ENCODE results near the gene BARHL1. TPM values are rescaled to one million over a fixed set of nuclear protein-coding genes. Genes with fewer than 3 reads are reported as not detected.

BARHL1 gene
- total and polyA plus RNA-seq, 2 donors (not counting 1 experiment from before 2014, with no cell fraction given), result not detected

- Histone ChIP-seq H3K79me2 (ENCODE audit: control insufficient read depth, insufficient read depth, low read length) (no peaks in the 10 kb centered on the region), H3K27ac (ENCODE audit: insufficient read depth, low read length) (no peak overlapping the region), H2AFZ (ENCODE audit: low read length) (no peak overlapping the region), H3K4me3 (replicated peaks in 1 of 4; ENCODE audit: control extremely low read depth in 1 of 4, insufficient read depth in 1 of 4, low read depth in 3 of 4, low read length in 4 of 4) (no peak overlapping the region), H3K9me3 (ENCODE audit: control insufficient read depth, insufficient read depth, low read depth, low read length) (no peaks in the 10 kb centered on the region), H4K20me1 (ENCODE audit: control insufficient read depth, extremely low read depth, insufficient read depth, low read length) (no peaks in the 10 kb centered on the region), H3K9ac (ENCODE audit: insufficient read depth, low read length) (no peak overlapping the region), H3K4me2 (ENCODE audit: extremely low read depth, insufficient read depth, low read length) (no peak overlapping the region), H3K27me3 (ENCODE audit: control insufficient read depth, insufficient read depth, low read length) (peaks cover 36% of the 10 kb centered on the region), H3K4me1 (ENCODE audit: control insufficient read depth, extremely low read depth, insufficient read depth, low read length) (no peaks in the 10 kb centered on the region), H3K36me3 (ENCODE audit: control insufficient read depth, insufficient read depth, low read length) (peaks cover 2% of the 10 kb centered on the region)
- TF ChIP-seq CTCF (conservative IDR thresholded peaks at IDR 0.05 in 1 of 2, IDR thresholded peaks at IDR 0.05 in 1 of 2; ENCODE audit: low read depth in 1 of 2, low read length in 2 of 2) (no peak), EZH2 (IDR thresholded peaks at IDR 0.05; ENCODE audit: low read length, missing control alignments) (no peak)
- DNase-seq (ENCODE audit: low read depth in 2 of 2), result no peak
Measured at GRCh38 chr9:132592451-132592850, 10.0 kb downstream of the BARHL1 start.

GRCh38 chr9:132594412-132594811 lies 12.0 kb downstream of the BARHL1 start:
- Histone ChIP-seq H3K27me3 (ENCODE audit: control insufficient read depth, insufficient read depth, low read length) (peaks cover 18% of the 10 kb centered on the region), H3K27ac (ENCODE audit: insufficient read depth, low read length) (no peak overlapping the region), H3K4me1 (ENCODE audit: control insufficient read depth, extremely low read depth, insufficient read depth, low read length) (no peaks in the 10 kb centered on the region), H3K36me3 (ENCODE audit: control insufficient read depth, insufficient read depth, low read length) (peaks cover 2% of the 10 kb centered on the region), H3K9me3 (ENCODE audit: control insufficient read depth, insufficient read depth, low read depth, low read length) (no peaks in the 10 kb centered on the region), H3K4me3 (replicated peaks in 1 of 4; ENCODE audit: control extremely low read depth in 1 of 4, insufficient read depth in 1 of 4, low read depth in 3 of 4, low read length in 4 of 4) (no peak overlapping the region), H2AFZ (ENCODE audit: low read length) (no peak overlapping the region), H3K9ac (ENCODE audit: insufficient read depth, low read length) (no peak overlapping the region), H4K20me1 (ENCODE audit: control insufficient read depth, extremely low read depth, insufficient read depth, low read length) (no peaks in the 10 kb centered on the region), H3K4me2 (ENCODE audit: extremely low read depth, insufficient read depth, low read length) (no peak overlapping the region), H3K79me2 (ENCODE audit: control insufficient read depth, insufficient read depth, low read length) (no peaks in the 10 kb centered on the region)
- TF ChIP-seq CTCF (conservative IDR thresholded peaks at IDR 0.05 in 1 of 2, IDR thresholded peaks at IDR 0.05 in 1 of 2; ENCODE audit: low read depth in 1 of 2, low read length in 2 of 2), result no peak
- TF ChIP-seq EZH2 (IDR thresholded peaks at IDR 0.05; ENCODE audit: low read length, missing control alignments), result no peak
- DNase-seq (ENCODE audit: low read depth in 2 of 2), result no peak

GRCh38 chr9:132595319-132595718 lies 12.9 kb downstream of the BARHL1 start:
- no peak overlapping the region for H3K4me3 ChIP-seq (replicated peaks in 1 of 4; ENCODE audit: control extremely low read depth in 1 of 4, insufficient read depth in 1 of 4, low read depth in 3 of 4, low read length in 4 of 4)
- no peaks in the 10 kb centered on the region for H4K20me1 ChIP-seq (ENCODE audit: control insufficient read depth, extremely low read depth, insufficient read depth, low read length)
- H3K4me1 ChIP-seq (ENCODE audit: control insufficient read depth, extremely low read depth, insufficient read depth, low read length), result no peaks in the 10 kb centered on the region
- no peak overlapping the region for H3K9ac ChIP-seq (ENCODE audit: insufficient read depth, low read length)
- no peaks in the 10 kb centered on the region for H3K9me3 ChIP-seq (ENCODE audit: control insufficient read depth, insufficient read depth, low read depth, low read length)
- peaks cover 2% of the 10 kb centered on the region for H3K36me3 ChIP-seq (ENCODE audit: control insufficient read depth, insufficient read depth, low read length)
- peaks cover 11% of the 10 kb centered on the region for H3K27me3 ChIP-seq (ENCODE audit: control insufficient read depth, insufficient read depth, low read length)
- TF ChIP-seq CTCF (conservative IDR thresholded peaks at IDR 0.05 in 1 of 2, IDR thresholded peaks at IDR 0.05 in 1 of 2; ENCODE audit: low read depth in 1 of 2, low read length in 2 of 2), result no peak
- TF ChIP-seq EZH2 (IDR thresholded peaks at IDR 0.05; ENCODE audit: low read length, missing control alignments), result no peak
- no peaks in the 10 kb centered on the region for H3K79me2 ChIP-seq (ENCODE audit: control insufficient read depth, insufficient read depth, low read length)
- DNase-seq (ENCODE audit: low read depth in 2 of 2), result no peak
- H3K27ac ChIP-seq (ENCODE audit: insufficient read depth, low read length), result no peak overlapping the region
- no peak overlapping the region for H2AFZ ChIP-seq (ENCODE audit: low read length)
- no peak overlapping the region for H3K4me2 ChIP-seq (ENCODE audit: extremely low read depth, insufficient read depth, low read length)

All from fibroblast of lung (primary cell).